HG03469 (cell line): ENCODE data around the gene BRCA2.
A peak's percentile ranks its signal among the peaks of the same experiment; 100 is the strongest.

Experiments used
- ATAC-seq: cut with Tn5 transposase; IDR thresholded peaks from one replicate; pipeline ENCODE4 v1.9.1; 2021; ENCODE audit warnings: mild to moderate bottlenecking, moderate library complexity, moderate number of reproducible peaks; ENCODE audit not compliant: unreplicated experiment

Gene BRCA2

GRCh38 chr13:32378012-32378411, 62.7 kb downstream of the BRCA2 start:
- ATAC-seq, result no peak

GRCh38 chr13:32381539-32381938, 66.2 kb downstream of the BRCA2 start:
- ATAC-seq, result no peak

DNA sequence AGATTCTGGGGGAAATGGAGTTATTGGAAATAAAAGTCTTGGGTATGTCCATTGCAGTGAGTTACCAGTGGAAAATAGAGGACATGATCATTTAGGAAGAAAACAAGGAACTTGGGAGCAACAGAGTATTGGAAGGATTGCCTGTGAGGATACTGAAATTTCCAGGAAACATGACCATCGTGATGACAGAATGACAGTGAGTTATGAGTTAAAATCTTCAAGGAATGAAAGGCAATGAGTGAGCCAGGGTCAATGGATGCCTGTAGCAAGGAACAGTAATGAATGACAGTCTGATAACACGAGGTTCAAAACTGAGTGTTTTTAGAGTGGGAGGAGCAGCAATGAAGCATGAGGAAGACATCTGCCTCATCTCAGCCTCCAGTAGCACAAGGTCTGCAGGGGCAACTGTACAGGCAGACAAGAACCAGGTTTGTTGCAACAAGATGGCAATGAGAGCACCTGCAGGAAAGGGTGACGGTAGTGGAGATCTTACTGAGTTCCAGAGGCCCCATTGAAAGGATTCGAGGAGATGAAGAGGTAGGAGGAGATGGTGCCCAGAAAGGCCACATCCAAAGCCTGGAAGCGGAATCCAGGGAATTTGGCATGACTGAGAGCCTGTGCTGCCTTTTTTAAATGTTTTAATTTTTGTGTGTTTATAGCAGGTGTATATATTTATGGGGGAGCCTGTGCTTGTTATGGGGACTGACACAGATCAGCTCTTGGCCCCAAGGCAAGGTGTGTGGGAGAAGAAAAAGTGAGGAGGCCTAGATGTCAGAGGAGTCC, 68.7 kb downstream of the BRCA2 start:
- no peak for ATAC-seq

DNA sequence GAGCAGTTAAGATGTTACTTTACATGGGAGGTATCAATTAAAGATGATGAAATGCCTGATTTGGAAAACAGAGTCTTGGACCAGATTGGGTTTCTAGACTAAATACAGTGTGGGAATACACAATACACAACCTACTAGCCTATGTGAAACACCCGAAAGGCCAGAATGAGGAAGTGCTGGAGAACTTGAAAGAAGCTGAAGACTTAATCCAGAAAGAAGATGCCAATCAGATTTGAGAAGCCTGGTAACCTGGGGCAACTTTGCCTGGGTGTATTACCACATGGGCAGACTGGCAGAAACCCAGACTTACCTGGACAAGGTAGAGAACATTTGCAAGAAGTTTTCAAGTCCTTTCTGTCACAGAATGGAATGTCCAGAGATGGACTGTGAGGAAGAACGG, 69.4 kb downstream of the BRCA2 start:
- no peak for ATAC-seq

DNA sequence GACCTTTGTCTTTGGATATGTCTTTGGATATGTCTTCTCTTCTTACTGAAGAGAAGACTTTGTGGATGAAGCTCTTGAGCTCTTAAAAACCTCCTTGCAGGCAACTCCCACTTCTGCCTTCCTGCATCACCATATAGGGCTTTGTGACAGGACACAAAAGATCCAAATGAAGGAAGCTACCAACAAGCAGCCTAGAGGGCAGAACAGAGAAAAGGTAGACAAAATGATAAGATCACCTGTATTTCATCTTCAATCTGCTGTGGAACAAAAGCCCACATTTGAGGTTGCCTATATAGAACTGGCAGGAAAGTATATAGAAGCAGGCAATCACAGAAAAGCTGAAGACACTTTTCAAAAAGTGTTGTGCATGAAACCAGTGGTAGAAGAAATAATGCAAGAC, 70.1 kb downstream of the BRCA2 start:
- ATAC-seq, result no peak

GRCh38 chr13:32390048-32390447, 74.7 kb downstream of the BRCA2 start:
- peak; percentile 55 for ATAC-seq

DNA sequence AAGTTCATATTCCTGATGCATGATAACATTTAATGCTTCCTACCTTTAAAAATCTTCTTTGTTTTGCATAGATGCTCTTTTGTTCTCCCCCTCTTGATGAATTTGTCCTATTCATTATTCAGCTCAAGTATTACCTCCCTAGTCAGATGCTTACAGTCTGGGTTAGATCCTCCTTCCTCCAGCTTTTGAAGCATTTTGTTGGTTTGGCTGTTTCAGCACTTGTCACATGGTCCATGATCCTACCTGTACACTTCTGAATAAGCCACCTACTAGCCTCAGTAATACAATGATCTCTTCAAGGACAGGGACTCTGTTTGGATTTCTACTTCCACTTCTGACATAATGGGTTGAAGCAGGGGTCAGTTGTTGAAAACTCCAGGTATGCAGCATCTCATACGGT, 75.2 kb downstream of the BRCA2 start:
- ATAC-seq, result no peak

GRCh38 chr13:32391101-32391619, 75.9 kb downstream of the BRCA2 start:
- no peak for ATAC-seq

GRCh38 chr13:32403108-32403507, 87.8 kb downstream of the BRCA2 start:
- ATAC-seq, result no peak

DNA sequence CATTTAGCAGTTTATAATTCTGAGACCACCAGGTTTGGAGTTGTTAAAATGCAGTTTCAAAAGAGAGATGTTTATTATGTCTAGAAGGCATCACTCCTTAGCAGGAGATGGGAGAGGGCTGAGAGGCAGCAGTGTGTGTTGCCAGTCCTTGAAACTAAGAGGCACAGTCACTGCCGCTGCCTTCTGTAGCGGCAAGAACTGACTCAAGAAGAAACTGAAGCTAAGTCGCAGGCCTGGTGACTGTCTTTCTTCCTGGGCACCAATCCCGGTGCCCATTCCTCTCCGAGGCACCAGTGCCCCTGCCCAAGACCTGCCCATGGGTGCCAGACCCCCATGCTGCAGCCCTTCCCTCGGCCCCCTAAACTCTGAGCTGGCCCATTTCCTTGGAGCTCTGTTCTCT, 92.5 kb downstream of the BRCA2 start:
- ATAC-seq, result peak; percentile 65

GRCh38 chr13:32408296-32409000, 93.1 kb downstream of the BRCA2 start:
- ATAC-seq, result no peak

GRCh38 chr13:32409001-32409313, 93.6 kb downstream of the BRCA2 start:
- ATAC-seq, result no peak

DNA sequence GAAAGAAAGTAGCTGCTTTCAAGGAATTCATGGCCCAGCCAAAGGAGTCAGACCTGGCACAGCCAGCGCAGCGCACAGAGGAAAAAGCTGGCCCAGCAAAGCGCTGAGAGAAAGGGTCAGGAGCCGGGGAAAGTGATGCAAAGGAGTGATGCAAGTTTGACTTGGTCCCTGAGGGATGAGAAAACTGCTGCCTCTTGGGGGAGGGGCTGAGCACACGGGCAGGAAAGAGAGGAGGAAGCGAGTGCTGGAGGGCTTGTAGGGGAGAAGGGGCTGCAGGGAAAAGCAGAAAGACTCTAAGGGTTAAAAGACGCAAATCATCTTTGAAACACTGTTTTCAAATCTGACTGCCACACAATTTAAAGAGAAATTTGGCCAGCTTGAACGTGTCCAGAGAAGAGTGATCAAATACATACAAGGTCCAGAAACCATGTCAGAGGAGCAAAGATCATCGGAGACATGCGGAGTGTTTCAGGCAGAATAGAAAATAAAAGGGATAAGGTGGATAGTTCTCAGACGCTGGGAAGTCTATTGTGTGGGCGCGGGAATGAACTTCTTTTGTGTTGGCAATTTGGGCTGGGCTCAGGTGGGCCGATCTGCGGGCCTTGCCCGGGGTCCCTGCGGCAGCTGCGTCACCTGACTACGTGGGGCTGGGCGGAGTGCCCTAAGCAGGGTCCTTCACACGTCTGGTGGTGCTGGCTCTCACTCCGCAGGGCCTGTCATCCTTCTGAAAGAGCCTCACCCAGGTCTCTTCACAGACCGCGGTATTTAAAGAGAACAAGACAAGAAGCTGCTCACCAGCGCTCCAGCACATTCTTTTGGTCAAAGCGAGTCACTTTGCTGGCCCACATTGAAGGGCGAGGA, 94.5 kb downstream of the BRCA2 start:
- no peak for ATAC-seq

DNA sequence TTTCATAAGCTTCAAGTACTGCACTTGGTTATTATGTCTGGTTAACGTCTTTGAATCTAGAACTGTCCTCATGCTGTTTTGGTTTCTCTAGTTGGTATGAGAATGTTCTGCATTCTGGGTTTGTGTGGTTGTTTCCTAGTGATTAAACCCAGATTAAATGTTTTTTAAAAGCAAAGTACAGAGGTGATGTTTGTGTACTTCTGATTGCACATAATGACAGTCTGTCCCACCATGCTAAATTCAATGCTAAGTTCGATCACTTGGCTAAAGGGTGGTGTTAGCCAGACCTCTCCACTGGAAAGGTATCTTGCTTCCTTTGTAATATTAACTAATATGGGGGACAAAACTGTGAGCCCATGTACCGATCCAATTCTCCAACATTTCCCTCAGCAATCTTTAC, 98.0 kb downstream of the BRCA2 start:
- no peak for ATAC-seq

DNA sequence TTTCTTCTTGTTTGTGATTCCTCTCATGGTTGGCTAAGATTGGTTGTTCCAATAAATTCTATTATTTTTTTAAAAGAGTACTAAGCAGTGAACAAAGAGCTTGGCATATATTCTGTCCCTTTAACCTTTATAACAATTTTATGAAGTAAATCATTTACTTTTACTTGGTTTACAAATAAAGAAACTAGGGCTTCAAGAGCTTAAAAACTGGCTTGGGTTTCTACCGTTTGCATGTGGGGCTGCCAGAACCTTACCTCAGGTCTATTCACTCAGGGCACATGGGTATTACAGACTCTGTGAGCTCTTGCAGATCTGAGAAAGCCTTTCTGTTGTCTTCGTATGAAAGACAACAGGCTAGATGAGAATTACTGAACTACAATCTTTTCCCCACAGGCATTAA, 99.3 kb downstream of the BRCA2 start:
- ATAC-seq, result no peak

DNA sequence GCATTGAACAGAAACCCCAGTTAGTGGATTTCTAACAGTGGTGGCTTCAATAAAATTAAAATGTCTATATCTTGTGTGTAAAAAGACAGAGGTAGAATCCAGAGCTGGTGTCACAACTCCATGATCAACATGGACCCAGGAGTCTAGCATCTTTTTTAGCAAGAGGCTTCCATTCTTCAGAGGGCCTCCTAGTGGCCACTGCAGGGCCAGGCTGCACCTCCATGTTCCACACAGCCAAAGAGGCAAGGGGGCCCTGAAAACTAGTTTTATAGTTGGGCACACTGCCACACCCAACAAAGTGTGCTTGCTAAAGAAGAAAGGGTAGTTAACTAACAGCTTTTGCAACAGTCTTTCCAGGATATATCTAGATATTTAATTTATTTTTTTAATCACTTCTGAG, 99.7 kb downstream of the BRCA2 start:
- no peak for ATAC-seq

- ATAC-seq, result no peak
Measured at GRCh38 chr13:32417995-32418394, 102.7 kb downstream of the BRCA2 start.

- no peak for ATAC-seq
Measured at GRCh38 chr13:32419862-32420261, 104.6 kb downstream of the BRCA2 start.

GRCh38 chr13:32423592-32423991, 108.3 kb downstream of the BRCA2 start:
- ATAC-seq, result no peak

GRCh38 chr13:32425158-32425557, 109.8 kb downstream of the BRCA2 start:
- ATAC-seq, result no peak

DNA sequence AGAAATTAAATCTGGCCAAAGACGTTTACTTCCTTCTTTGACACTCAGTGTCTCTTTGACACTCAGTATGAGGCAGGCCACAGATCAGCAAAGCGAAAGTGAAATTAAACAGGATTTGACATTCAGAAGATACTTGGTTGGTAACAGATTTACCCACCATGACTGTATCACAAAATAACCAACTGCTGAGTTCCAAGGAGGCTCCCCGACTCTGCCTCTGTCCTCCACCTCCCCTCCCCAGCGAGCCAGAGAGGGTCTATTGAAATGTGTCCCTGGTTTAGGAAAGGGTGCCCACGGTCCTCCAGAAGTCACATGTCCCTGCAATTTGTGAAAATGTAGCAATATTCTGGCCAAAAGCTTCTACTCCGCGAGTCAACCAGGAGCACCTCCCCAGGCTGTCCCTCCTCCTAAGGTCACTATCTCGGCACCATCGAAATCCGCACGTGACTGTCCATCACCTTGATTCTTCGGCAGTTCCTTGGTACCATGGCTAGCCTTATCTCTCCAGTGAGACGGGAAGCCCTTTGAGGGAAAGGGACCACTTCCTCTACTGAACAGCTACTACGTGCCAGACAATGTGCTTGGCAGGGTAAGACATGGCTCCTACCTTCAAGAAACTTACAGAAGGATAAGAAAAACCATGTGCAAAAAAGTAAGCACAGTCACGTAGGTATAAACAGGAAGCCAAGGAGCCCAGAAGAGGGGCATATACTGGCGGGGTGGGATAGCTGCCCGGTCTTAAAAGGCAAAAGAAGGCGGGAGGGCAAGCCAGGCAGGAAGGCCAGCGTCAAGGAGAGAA, 111.1 kb downstream of the BRCA2 start:
- peak; percentile 39 for ATAC-seq
